CD4-positive, alpha-beta T cell treated with Interleukin-4 for 4 hours (primary cell): Measurements from ENCODE around the gene GABBR2.

ENCODE experiments used
- DNase-seq: peaks from one replicate; pipeline ENCODE4 v3.0.0-alpha.2; 2020

The GABBR2 gene

DNA sequence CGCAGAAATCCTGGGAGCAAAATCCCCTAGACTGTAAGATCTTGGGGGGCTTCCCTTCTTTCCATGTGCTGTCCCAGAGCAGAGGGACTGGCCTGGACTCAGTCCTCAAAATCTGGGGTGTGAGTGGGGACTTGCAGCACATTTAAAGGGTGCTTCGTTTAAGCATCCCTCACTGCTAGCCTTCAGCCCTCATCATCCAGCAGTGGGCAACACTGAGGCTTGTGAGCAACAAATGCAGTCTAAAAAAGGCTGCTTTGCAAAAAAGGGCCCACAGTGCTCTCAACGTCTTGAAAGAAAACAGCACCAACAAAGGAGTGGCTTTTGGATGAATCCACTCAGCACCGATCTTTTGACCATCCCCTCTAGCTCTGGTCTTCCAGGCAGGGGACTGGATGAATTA is 325.0 kb downstream of the GABBR2 start:
- DNase-seq: no peak

DNA sequence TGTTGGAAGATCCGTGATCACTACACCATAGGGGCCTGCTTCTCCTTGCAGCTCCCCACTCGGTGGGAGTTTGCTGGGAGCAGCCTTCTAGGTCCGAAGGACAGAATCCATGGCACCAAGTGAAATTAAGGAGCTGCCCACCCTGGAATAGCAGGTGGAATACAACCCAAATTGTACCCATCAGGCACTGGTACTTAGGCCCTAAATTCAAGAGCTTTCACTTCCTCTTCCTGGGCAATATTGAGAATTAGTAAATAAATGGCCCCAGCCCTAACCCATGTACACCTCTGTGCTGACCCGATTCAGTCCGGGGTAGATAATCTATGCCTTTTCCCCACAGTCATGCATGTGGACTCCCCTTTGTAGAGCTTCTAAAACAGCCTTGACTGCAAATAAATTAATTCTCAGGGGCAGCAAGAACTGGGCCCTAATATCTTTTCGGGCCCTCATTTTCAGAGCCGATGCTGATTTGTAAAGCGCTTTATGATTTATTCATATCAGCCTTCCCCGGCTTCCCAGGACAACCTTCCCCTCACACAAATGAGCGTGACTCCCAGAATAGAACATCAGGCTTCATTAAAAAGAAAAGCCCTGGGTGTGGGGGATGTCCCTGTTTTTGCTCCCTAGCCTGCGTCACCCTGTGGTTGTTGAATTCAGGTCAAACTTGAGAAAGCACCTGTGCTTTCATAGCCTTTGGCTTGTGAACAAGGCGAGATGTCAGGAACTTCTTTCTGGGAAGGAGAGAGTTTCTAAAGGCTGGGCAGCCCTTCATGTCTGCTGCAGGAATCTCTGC is 327.2 kb downstream of the GABBR2 start:
- DNase-seq: no peak

DNA sequence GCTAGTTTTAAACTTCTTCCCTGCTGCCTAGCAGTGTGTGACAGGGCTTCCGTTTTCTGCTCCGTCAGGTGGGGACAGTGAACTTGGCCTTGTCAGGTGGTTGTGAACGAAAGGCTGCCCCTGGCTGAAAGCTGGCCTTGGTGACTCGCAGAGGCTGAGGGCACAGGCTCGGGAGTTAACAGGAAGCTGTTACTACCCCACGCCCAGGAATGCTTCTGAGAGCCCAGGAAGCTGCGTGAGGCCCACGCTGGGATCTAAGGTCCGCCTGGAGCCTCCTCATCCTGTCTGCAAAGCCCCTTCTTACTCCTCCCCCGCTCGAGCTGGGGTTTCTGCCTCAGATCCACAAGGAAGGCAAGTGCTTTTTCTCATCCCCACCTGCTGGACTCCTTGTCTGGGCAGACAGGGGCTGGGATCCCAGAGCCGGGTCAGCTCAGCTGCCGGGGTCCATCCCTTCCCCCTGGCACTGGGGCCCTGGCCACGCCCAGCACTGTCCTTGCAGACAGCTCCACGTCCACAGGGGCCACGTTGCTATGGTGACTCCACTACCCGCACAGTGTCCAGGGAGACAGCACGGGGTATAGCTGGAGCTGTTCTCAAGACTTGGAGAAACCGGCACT is 328.6 kb downstream of the GABBR2 start:
- no peak for DNase-seq

DNA sequence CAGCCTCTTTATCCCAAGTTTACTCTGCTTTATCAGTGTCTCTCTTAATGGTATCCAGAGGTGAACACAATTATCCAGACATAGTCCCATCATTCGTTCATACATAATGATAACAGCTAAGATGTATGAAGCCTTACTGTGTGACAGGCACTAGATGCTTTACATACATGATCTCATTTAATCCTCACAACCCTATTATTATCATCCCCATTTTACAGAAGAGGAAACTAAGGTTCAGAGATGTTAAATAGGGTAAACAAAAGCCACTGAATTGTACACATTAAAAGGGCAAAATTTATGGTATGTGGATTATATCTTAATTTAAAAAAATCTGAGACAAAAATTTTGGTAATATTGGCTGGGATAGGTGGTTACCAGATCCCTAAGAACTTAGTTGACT is 329.2 kb downstream of the GABBR2 start:
- DNase-seq: no peak

DNA sequence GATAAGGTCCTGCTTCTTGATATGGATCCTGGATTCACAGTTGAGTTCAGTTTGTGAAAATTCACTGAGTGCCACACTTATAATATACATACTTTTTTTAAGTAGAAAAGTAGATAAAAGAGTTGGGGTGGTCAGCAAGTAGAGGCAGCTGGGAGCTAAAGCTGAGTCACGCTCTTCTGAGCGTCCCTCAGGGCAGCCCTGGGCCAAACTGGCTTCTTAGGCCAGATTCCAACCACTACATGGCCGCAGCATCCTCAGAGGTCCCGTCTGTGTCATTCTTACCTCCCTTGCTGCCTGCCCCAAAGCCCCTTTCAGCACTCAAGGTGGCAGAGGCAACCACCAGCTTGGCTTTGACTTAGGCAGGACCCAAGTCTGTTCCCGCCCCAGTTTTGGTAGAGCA is 329.9 kb downstream of the GABBR2 start:
- no peak for DNase-seq

DNA sequence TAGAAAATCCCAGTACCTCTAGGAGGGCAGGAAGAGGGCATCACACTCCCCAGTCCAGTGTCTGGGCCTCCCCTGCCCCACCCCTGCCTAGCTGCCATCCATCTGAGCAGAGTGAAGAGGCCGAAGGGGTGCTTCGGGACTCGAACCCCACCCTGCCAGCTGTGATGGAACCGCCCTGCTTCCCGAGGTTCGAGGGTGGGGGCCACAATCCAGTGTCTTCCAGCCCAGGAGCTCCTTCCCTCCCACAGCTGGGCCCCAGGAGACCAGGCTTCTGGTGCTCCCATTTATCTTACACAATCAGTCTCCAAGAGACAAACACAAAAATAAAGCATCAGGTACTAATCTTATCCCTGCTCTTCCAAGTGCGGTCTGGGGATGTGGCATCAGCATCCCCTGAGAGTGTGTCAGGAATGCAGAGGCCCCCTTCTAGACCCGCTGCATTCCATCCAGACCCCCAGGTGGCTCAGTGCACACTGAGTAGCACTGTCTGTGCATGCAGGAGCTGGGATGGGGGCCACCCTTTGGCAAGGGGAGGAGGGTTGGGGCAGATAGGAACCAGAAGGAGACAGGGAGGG is 330.4 kb downstream of the GABBR2 start:
- DNase-seq: no peak

DNA sequence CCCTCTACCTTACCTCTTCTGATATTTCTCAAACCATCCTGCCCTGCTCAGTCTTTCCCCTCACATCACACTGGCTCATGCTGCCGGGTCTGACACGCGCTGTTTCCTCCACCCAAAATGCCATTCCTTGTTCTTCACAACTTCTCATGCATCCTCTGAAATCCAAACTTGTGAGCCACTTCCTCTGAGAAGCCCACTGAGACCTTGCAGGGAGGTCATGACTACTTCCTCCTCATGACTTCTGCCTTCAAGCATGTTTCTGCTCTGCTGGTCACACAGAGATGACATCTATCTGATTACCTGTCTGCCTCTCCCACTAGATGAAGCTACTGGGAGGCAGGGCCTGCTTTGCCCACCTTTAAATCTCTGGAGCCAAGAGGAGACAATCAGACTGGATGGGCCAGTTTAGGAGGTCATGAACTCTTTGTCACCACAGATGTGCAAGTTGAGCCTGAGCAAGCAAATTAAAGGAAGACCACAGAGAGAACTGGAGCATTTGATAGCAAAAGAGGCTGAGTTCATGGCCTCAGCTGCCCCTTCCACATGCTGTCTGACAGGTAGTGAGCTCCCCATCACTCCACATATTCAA is 333.5 kb downstream of the GABBR2 start:
- DNase-seq: no peak

DNA sequence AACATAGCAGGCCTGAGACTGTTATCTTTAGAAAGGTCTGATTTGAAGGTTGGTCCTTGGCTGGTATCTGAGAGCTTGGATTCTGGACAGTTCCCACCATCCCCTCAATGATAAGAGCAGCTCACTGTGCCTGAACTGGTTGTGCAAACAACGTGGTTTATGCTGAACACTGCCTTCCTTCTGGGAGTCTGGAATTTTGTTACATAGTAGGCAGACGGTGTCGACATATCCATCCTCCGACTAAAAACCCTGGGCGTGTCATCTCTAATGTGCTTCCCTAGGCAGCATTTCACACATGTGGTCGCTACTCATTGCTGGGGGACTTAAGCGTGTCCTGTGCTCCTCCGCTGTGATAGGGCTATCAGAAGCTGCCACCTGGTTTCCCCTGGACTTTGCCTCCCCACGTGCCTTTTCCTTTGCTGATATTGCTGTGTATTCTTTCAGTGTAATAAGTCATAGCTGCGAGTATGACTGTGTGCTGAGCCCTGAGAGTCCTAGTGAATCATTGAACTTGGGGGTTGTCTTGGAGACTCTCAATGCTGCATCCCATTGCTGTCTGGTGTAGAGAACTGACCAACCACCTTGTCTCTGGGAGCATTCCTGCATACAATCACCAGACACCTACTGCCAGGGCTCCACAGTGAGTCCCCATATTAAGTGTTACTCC is 334.2 kb downstream of the GABBR2 start:
- DNase-seq: no peak

DNA sequence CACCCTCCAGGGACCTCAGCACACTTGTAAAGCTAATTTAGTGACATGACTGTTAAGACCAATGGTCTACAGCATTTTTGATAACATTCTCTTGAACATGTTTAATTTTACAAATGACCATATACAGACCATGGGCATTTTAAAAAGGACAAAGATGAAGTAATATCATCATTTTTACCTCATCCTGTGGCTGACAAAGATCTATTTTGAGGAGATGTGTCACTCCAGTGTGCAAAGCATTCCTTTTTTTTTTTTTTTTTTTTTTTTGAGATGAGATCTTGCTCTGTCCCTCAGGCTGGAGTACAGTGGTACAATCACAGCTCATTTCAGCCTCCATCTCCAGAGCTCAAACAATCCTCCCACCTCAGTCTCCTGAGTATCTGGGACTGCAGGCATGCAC is 335.1 kb downstream of the GABBR2 start:
- DNase-seq: no peak

DNA sequence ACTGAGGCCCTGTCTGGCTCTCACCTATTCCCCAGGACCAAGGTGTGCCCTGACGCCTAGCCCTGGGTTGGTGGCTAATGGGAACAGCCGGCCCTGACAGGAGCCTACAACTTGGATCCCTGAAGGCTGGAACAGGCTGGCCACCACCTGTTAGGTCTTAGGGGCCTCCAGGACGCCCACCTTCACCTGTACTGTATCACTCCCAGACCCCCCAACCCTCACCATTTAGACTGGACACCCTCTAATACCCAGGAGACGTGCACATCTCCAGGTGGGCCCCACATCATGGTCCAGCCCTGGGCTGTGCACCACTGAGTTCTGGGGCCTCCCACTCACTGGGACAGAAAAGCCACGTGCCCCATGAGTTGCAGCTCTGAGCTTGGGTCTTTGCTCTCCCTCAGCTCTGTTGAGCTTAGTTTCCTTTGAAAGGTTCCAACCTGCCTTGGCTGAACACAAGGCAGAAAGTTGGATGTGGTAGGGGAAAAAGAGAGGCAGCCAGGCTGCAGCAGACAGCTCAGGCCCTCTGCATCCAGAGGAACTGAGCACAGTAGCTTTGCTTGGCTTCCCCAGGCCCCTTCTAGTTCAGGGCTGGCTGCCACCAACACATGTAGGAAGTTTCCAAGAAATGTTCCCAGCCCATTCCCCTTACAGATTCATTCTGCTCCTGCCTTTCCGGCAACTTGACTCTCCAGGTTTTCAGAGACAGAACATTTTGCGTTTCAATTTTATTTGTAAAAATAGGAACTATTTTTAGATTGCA is 336.5 kb downstream of the GABBR2 start:
- DNase-seq: no peak

DNA sequence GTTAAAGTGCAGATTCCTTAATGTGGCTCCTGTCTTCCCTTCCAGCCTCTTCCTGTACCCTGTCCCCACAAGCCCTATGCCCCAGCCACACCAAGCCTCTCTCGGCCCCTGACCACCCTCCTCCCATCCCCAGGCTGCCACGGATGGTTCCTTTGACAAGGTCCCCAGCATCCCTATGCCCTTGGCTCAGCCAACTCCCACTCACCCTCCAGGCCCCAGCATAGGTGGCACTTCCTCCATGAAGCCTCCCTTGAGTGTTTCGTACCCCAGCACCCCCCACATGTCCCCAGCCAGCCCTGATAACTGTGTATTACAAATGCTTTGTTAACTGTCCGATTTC is 337.8 kb downstream of the GABBR2 start:
- no peak for DNase-seq

DNA sequence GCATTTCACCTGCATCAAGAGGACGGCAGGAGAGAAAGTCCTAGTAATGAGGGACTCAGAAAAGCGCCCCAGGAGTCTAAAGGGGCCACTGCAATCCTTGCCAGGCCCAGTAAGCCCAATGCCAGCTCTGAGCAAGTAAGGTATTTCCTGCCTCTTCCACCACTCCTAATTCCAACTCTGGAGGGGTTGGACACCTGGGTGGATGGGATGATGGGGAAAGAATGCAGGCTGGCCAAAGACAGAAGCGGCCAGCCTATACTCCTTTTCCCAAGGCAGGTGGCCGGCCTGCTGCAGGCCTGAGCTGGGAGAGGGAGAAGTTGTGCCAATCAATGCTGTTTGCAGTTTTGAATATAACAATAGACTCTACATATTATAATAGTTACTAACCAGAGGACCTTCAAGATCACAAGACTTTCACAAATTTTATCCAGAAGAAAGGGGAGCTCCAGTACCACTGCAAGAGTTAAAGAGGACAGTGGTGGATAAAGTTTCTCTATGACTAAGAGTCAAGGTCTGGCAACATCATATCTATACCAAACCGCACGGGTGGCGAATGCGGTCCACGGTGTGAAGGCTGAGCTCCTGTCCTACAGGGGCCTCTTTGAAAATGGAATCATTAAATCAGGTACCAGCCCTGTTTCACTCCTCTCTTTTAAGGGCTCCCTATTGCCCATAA is 338.3 kb downstream of the GABBR2 start:
- no peak for DNase-seq

DNA sequence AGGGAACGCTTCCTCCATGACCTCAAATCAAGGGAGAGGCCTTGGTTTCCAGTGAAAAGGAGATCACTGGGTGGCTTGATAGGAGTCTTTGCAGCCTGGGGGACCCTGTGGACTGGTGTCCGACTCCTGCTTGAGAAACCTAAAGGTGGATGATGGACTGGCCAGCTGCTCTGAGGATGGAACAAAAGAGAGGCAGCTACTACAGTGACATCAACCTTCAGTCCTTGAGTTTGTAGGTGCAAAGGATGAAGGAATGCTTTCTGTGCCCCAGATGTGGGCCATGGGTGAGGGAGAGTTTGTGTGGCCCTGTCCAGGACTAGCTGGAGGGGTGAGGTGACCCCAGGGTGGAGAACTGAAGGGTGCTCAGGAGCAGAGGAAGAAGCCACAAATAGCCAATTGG is 338.8 kb downstream of the GABBR2 start:
- no peak for DNase-seq

DNA sequence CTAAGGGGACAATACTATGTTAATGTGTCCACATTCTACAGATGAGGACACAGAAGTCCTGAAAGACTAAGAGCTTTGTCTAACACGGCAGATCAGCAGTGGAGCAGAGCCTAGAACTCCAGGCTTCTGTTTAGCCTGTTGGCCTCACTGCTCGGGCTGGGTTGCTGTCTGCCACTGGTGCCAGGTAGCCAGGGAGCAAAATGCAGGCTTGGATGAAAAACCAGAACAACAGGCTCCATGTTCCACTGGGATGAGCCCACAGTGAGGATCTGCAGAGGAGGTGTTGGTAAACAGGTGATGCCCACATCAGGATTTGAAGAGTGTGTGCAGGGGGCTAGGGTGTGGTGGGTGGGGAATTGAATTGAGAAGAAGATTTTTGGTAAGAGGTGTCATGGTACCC is 339.3 kb downstream of the GABBR2 start:
- no peak for DNase-seq

DNA sequence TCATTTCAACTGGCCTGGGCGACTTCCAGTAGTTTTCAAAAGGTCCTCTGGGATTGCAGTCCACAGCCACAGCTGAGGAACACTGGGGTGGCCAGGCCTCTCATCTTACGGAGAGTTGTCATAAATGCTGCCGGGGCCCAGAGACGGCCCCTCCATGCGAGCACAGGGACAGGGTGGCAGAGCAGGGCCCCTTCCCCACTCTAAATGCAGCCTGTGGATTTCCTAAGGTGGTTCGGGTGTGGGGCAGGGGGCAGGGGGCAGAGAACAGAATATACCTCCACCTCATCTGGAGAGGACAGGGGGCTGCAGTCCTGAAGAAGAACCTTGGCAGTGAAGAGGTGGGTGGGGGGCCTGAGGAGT is 339.7 kb downstream of the GABBR2 start:
- DNase-seq: no peak

DNA sequence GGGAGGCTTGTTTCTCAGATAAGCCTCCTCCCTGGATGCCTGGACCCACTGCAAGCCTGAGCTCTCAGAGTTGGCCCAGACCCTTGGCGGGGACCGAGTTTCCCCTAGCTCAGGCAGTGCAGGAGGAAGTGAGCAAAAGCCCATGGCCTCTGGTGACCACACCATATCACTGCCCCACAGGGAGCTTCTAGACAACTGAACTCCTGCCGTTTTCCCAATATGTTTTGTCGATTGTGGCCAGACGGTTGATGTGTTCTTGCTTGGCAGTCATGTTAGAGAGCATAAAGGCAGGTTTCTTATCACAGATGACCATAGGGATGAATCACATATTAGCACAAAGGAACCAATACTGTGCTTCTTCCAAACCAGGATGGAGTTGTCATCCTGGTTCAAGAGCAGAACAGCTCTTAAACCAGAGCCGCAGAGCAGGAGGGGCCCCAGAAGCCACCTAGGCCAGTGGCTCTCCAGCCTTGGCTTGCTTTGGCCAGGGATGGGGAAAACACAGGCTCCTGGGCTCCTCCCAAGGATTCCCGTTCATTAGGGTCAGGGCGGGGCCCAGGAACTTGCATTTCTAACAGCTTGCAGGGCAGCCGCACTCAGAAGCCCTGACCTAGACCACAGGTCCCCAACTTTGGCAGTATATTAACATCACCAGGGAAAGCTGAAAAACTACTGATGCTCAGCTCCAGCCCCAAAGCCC is 340.2 kb downstream of the GABBR2 start:
- DNase-seq: no peak

DNA sequence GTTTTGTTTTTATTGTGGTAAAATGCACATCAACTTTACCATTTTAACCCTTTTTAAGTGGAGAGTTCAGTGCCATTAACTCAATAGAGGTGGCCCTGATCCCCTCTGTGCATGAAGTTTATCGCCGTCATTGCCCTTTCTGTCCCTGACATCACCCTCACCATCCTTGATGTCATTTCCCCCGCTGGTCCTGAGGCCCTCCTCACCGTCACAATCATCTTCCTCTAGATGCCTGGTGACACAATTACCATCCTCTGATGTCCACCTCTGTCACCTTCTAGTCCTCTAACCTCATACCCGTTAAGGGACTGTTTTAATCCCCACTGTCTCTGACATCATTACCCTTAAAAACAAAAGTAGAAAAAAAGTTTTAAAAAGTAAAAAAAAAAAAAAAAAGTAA is 340.8 kb downstream of the GABBR2 start:
- DNase-seq: no peak

DNA sequence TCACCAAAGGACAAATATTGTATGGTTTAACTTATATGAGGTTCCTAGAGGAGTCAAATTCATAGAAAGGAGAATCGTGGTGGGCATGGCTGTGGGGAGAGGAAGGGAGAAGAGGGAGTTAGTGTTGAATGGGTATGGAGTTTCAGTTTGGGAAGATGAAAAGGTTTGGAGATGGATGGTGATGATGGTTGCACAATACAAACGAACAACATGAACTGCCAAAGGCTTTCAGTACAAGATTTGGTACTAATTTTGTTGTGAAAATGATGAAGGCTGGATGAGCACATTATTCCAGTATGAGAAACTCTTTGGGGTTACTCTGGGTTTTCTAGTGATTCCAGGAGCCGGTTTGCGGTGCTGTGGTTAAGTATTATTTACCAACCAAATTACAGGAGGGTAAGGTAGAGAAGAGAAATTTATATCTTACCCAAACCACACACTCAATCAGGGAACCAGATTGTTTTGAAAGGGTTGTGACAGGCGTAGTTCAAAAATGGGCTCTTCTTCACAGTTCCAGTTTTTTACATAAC is 341.3 kb downstream of the GABBR2 start:
- no peak for DNase-seq

DNA sequence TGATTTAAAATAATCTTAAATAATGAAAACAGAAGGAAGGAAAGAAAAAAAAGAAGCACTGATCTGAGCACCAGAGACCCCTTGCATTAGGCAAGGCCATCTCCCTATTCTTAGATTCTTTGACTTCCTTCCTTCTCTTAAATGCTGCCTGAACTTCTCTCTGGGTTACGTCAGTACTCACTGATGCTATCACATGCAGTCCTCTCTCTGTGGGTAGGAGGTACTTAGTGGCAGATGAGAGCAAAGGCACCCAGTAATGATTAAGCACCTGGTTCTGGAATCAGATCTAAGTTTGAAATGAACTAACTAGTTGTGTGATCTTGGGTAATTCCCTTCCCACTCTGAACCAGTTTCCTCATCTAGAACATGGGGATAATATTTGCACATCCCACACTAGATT is 343.0 kb downstream of the GABBR2 start:
- no peak for DNase-seq

DNA sequence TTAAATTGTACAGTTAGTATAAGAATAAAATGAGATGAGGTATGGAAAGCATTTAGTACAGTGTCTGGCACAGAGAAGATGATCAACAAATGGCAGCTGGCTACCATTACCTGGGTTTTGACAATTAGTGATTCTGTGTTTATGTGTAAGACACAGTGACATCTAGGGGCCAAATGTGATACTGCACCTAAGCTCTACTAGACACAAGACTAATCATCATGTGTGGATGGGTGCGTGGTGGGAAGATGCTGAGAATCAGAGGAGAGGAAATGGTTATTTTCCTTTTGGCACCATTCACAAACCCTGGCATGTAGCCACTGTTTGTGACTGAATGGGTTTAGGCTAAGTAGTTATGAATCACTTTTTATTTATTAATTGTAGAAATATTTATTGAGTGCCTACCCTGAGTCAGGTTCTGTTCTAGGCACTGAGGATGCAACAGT is 343.5 kb downstream of the GABBR2 start:
- DNase-seq: no peak

DNA sequence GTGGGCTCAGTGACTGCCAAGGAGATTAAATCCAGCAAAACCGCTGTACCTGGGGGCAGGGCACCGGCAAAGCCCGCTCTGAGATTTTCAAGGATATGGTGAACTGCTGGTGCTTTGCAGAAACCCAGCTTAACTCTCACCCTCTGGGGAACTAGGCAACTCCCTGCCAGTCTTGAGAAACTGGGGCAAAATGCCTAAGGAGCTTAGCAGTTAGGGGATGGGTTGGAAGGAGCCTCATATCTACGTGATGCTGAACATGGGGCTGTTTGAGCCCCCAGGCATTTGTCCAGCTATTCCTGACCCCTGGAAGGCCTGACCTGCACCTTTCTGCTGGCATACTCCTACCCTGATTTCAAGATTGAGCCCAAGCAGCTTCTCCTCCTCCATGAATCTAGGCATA is 344.6 kb downstream of the GABBR2 start:
- no peak for DNase-seq
